ENCODE measurements around the gene ATXN7L2.

Gene ATXN7L2

DNA sequence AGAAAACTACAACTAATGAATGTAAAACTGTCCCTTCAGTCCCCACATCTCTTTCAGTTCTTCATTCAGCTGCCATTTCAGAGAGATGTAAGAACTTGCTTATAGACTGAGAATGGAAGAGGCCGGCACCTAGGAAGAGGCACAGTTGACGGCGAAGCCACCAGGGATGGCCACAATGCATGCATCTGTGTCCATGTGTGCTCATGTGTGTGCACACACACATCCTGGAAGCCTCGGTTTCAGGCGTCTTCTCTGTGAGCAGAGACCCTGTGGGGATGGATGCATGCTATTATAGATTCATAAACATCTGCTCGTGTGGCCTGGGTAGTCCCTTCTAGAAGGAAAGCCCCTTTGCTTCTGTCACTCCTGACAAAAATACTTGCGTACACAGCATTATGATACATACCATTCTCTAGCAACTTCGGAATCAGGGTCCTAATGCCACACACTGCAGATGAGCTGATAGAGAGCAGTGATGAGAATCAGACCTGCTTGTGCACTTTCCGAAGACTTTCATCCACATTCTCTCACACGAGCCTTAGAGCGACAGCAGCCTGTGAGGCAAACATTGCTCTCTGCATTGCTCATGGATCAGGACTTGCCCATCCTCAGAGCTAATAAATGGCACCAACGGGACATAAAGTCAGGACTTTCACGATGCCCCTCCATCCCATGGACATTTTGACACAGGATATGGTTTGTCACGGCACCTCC lies 43.5 kb downstream of the ATXN7L2 start:
- DNase-seq (ENCODE audit: low read depth in 2 of 2), result no peak

DNA sequence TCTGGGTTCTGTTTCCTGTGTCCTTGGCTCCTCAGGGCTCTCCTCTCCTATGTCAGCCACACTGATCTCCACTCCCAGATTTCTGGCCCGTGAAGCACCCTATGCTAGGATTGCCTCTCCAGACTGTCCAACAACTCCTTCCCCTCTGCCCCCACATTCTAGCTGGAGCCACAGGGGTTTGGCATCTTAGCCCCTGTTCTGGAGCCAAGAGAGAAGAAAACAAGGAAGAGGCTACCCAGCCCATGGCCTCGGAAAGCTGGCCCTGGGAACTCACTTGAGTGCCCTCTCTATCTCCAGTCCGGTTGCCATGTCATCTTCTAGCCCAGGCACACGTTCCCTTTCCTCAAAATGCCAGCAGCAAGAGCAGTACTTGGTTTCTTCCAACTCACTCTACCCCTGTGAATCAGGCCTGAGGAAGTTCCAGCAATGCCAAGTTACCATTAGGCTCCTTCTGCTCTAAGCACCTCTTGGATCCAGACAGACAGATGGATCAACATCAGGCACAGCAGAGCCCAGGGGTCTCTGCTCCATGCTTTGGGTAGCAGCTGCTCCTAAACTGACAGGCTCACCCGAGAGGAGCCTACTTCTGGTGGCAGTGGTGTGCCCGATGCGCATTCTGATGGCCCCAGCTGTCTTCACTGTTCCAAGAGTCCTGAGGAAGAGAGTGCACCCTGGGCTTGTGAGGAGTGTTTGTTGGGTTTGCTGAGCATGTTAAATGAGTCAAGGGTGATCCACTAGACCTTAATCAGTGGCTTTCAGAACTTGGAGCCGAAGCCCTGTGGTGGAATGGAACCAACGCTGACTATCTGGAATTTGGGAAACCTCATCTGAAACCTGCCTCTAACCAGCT lies 44.4 kb downstream of the ATXN7L2 start:
- DNase-seq (ENCODE audit: low read depth in 2 of 2), result no peak

DNA sequence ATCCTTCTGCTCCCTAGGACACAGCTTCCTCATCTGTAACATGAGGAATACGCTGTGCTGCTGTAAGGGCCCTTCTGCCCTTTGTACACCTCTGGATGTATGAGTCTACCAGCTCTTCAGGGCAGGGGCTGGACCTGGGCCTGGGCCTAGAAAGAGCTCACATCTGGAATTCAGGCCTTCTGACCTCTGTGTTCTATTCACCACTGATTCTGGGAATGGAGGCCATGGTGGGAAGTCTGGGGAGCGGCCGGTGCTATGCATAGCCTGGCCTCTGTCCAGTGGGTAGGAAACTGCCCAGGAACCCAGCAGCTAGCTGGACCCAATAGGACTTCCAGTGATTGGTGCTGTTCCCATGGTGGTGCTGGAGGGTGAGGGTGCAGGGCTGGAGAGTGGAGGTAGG lies 45.0 kb downstream of the ATXN7L2 start:
- no peak for DNase-seq (ENCODE audit: low read depth in 2 of 2)

DNA sequence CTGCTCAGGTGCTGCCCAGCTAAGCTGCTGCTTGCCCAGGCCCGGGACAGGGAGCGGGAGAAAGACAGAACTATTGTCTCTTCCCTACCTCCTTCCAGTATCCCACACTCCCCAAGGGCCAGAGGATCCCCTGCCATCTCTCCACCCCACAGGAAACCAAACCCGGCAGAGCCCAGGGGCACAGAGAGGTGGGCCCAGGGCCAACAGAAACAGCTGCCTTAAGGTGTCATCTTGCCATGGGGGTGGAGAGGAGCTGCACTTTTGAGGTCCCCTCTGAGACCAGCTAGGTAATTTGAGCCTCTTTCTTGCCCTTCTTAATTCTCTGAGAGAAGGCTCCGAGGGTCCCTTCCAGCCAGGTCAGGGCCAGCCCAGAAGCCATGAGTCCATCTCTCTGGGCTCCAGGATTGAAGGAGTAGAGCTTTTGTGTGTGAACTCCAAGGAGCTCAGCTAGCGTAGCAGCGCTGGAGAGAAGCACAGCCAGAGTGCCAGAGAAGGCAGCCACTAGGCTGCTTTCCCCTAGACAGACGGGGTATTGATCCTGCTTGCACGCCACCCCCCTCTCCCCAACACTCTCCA lies 46.3 kb downstream of the ATXN7L2 start:
- DNase-seq (ENCODE audit: low read depth in 2 of 2), result no peak

DNA sequence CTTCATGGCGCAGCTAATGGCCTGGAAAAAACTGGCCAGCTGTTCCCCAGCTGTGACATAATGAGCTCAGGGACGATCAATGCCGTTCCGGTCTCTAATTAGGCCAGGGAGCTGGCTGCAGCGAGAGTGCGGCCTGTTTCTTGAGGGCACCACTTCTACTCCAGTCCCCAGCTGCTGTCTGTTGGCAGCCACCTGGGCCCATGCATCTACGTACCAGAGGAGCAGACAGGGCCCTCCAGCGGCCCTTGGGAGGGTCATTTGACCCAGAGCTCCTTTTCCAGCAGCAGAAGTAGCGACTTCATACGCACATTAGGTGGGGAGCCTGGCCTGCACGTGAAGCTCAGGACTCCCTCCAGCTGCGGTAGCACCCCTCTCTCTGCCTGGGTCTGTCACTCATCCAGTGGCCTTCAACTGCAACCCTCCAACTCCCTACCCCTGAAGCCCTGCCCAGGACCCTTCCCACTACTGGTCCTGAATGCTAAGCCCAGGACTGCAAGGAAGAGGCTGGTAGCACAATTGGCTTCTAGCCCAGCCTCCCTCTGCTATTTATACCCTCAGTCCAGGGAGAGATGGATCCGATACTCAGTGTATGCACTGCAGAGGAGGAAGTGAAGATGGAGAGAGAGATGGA lies 46.9 kb downstream of the ATXN7L2 start:
- DNase-seq (ENCODE audit: low read depth in 2 of 2), result no peak

DNA sequence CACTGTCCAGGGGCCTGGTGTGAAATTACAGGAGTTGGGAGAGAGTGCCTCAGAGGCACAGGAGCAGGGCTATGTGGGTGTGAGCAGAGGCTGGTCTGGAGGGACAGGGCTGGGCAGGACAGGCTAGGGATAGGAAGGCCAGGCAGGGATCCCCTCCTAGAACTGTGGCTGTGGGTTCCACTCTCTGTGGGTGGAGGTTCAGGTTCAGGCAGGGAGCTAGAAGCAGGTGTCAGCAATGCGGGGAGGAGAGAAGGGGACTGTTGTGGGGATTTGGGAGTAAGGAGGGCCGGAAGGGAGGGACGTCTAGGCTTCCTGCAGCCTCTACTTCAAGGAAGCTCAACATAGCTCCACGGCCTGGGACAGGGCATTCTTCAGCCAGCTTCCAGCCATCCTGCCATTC lies 47.7 kb downstream of the ATXN7L2 start:
- DNase-seq (ENCODE audit: low read depth in 2 of 2), result no peak

DNA sequence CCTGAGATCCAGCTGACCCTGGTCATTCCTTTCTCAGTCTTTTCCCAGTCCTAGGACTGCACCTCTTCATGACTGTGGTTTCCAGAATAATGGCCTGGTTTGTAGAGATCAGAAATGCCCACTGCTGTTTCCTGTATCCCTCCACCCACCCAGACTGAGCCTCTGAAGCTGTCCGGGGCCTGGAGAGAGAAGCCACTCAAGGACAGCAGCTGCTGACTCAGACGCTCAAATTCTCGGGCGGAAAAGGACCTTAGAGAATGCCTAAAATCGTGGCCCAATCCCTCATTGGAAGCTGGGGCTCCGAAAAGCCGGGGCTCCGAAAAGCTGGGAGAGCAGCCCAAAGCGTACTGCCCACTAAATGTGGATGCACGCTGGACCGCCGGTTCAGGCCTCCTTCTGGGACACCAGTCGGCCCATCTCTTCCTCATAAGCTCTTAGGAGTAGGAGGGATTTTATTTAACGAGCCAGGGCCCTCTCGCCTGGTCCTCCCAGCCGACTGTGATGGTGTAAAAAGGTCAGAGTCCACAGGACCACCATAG lies 48.2 kb downstream of the ATXN7L2 start:
- no peak for DNase-seq (ENCODE audit: low read depth in 2 of 2)

DNA sequence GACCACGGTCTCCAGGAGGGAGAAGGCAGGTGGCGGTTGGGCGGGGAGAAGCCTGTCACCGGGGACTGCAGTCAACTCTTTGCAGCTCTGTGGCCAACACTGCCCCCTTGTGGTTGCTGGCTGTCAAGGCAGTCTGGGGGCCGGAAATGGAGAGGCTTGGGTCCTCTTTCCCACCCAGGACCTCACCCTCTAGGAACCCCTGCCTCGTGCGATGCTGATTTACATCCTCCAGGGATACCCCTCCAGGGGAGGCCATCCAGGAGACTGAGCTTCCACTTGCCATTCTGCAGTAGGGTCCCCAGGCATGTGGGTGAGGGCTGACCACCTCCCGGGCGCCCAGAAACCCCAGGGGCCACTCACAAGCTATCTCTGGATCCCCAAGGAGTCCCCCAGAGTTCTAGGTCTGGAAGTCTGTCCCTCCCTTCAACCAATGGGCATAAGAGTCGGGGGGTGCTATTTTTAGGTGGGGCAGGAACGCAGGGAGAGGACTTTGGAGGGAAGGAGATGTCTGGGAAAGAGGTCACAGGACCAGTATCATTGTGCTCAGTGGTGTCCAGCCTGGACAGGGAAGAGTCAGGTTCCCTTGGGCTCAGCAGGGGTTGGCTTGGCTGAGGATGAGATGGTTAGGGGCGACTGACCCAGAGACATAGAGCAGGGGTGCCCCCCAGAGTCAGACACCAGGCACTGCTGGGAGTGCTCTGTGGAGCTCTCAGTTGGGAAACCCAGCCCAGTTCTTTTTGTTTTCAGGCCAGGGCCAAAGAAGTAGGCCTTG lies 48.8 kb downstream of the ATXN7L2 start:
- DNase-seq (ENCODE audit: low read depth in 2 of 2), result peak; percentile 42 to 47

DNA sequence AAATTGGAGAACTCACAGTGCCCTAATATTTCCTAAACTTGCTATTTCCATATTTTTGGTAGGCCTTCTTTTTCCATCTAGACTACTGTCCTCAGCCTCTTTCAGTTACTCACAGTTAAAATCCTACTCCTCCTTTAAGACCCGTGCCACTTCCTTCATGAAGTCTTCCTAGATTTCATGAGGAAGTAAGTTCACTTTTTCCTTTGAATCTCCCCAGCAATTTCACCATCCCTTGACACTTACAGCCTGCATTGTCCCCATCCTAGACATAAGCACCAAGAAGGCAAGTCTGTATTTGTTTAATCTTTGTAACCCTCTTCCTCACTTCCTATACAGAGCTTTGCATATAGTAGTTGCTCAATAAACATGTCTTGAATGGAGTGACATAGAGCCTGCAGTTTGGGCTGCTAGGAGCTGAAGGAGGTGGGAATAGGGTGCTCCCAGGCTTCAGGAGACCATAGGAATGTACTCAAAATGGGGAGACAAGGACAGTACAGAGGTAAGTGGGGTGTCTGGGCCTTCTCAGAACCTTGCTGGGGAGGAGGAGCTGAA lies 50.7 kb downstream of the ATXN7L2 start:
- no peak for DNase-seq (ENCODE audit: low read depth in 2 of 2)

DNA sequence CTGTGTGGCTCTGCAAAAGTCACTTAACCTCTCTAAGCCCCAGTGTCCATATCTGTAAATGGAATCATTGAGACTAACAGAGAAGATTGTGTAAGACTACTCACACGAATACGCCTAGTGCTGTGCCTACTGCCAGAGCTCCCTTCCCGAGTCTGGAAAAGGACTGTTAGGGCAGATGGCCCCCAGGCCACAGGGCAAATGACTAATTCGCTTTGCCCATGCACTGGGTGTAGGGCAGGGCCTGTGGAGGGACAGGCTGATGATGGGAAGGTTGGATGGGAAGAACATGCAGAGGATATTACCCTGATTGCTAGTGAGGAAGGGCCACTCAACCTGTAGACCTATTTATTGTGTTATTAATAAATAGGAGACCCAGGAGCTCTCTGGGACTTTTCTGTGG lies 51.8 kb downstream of the ATXN7L2 start:
- DNase-seq (ENCODE audit: low read depth in 2 of 2), result no peak

DNA sequence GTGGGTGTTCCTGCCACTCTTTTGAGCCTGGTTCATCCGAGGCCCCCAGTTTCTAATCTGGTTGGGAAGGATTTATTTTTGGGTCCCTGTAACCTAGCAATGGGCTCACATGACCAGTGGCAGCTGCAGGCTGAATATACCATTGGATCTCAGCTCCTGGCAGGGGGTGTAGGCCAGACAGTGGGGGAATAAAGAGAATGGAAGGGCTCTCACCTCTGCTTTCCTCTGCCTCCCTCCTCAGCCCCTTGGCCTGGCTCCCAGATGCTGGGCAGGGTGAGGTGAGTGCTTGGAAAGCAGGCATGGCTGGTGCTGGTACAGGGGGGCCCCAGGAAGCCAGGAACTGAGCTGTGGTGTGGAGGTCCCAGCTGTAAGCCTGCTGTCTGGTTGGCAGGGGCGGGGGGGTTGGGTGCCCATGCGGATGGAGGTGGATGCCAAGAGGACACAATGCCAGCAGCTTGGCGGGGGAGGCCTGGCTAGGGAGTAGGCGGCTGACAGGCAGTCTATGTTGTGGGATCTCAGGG lies 52.3 kb downstream of the ATXN7L2 start:
- no peak for DNase-seq (ENCODE audit: low read depth in 2 of 2)

DNA sequence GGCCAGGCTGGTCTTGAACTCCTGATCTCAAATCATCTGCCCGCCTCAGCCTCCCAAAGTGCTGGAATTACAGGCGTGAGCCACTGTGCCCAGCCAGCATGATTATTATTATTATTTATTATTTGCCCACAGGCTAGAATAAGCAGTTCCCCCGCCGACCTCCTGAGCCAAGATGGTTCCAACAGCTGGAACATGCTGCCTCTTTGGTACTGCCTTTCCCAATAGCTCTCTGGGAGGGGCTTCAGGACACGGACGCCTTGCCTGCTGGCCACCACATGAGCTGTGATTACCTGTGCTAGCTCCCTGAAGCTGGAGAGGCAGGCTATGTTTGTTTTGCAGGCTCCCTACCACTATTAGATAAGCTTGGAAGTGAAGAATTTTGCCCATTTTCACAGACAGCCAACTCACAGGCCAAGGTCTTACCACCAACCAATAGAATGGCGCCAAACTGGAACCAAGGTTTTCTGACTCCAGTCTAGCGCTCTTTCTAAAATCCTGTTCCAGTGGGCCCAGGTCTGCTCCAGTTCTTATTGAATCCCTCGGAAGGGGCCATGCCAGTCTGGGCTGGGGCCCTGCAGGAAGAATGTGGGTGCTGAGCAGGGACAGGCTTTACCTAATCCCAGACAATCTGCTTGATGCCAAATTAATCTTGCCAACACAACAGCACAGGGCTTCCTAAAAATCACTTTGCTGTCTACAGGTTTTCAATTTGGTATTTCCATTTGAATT lies 53.9 kb downstream of the ATXN7L2 start:
- no peak for DNase-seq (ENCODE audit: low read depth in 2 of 2)

DNA sequence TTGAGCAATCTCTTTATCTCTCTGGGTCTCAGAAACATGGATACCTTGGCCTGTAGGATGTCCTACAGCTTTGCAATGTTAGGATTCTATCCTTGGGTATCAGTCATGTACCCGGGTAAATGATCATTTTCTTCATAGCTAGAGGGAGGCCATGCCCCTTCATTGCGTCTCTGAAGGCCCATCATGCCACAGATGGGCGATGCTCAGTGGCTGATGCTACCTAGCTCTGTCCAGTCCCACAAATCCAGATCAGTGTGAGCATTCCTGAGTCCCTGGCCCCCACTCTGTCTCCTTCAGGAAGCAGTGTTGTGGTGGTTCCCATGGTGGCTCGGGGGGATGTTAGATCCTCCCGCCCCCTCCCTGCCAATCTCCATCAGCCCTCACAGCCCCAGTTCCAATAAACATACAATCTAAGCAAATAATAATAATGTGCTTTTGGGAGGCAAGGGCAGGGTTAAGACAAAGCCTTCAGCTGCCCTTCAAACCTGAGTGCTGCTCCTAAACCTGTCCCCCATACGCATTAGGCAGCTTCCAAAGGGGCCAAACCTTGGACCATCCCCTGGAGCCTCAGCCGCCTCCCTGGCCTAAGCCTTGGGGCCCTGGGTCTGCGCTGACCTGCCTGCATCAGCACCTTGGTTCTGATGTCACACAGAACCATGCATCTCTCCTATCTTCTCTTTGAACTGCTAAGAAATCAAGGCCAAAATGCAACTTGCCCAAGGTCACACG lies 55.3 kb downstream of the ATXN7L2 start:
- no peak for DNase-seq (ENCODE audit: low read depth in 2 of 2)

DNA sequence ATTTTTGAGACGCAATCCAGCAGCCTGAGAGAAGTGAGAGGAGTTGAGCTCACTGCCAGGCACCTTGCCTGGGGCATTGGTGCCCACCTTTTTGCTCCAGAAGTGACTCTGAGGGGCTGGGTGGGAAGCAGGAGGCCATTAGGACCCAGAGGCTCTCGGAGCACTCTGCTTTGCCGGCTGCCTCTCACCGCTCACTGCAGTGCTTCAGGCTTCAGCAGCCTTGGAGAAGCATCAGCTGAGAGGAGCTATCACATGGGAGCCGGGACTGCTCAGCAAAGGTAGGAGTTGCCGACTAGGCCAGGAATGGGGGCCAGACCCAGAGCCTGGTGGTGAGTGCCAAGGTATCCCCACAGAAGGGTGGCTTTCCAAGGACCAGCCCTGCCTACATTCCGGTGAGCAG lies 56.0 kb downstream of the ATXN7L2 start, which contains the start of gene GPR61:
TSS of gene GPR61 (plus strand) at position 197 of the 400 bp plus-strand sequence. CDS start 3,151 bp downstream, outside the sequence.
- DNase-seq (ENCODE audit: low read depth in 2 of 2), result no peak

DNA sequence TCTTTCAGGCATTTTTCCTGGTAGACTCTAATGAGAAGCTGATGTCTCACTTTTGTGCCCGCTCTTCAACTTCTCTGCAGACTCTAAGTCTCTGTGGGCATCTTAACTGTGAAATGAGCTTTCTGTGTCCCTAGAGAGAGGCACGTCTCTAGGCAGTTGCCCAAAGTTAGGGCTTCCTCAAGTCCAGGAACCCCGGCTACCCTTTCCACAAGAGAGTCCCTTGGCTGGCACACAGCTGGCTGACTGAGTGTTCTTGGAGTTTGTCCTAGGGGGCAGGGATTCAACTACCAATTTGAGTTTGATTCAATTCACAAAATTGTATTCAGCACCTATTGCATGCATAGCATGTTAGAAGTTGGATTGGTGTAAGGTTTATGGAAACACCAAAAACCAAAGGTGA lies 57.4 kb downstream of the ATXN7L2 start:
- DNase-seq (ENCODE audit: low read depth in 2 of 2), result no peak

Measured in fibroblast of skin of left quadriceps (primary cell).